ENCODE measurements around the gene QPCTL. TPM values are rescaled to one million over a fixed set of nuclear protein-coding genes. Genes with fewer than 3 reads are reported as not detected.
"Not testable (repeated sequence)": the region's sequence is repeated elsewhere in the genome, so short reads cannot be mapped to it uniquely, and the experiment has no call there.

QPCTL gene
- polyA plus RNA-seq, 1 of the 3 experiments (the other 2 are of a cell fraction) = 17.6 TPM

DNA sequence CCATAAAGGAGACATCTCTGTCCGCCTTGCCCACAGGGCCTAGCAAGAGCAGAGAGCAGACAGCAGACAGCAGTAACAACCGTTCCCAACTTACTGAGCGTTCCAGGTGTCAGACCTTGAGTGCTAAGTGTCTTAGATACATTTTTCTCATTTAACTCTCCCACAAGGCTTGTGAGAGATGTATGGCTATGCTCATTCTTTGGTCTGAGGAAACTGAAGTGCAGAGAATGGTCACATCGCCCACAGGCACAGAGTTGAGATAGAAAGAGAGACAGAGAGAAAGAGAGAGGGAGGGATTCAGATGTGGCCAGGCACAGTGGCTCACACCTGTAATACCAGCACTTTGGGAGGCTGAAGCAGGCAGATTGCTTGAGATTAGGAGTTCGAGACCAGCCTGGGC, 55.0 kb downstream of the QPCTL start (continued):
- TF ChIP-seq, protein P1, sequence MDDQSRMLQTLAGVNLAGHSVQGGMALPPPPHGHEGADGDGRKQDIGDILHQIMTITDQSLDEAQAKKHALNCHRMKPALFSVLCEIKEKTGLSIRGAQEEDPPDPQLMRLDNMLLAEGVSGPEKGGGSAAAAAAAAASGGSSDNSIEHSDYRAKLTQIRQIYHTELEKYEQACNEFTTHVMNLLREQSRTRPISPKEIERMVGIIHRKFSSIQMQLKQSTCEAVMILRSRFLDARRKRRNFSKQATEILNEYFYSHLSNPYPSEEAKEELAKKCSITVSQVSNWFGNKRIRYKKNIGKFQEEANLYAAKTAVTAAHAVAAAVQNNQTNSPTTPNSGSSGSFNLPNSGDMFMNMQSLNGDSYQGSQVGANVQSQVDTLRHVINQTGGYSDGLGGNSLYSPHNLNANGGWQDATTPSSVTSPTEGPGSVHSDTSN (IDR thresholded peaks at IDR 0.05) = no peak
- no peak for TF ChIP-seq FOSL2 (IDR thresholded peaks at IDR 0.05; ENCODE audit: borderline replicate concordance, low read depth)

DNA sequence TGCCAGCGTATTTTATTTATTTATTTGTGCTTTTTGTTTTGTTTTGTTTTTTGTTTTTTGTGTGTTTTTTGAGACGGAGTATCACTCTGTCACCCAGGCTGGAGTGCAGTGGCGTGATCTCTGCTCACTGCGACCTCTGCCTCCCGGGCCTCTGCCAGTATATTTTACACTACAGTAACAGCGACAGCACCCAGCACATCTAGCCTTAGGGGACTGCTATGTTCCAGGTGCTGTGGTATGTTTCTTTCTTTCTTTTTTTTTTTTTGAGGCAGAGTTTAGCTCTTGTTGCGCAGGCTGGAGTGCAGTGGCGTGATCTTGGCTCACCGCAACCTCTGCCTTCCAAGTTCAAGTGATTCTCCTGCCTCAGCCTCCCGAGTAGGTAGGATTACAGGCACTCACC, 59.0 kb downstream of the QPCTL start:
- H3K9me2 ChIP-seq; CTCF ChIA-PET; H3K4me2 ChIP-seq; H4K20me1 ChIP-seq (ENCODE audit: insufficient read depth); DNase-seq; H3K27ac ChIP-seq (ENCODE audit: low read depth in 2 of 2, low read length in 1 of 2); H3K36me3 ChIP-seq (replicated peaks in 1 of 2; ENCODE audit: control insufficient read depth in 1 of 2, insufficient read depth in 2 of 2, low read length in 1 of 2); H3K27me3 ChIP-seq (ENCODE audit: insufficient read depth); H3K4me3 ChIP-seq (ENCODE audit: low read depth in 2 of 2, low read length in 1 of 2); H3K9me3 ChIP-seq; H2AFZ ChIP-seq (ENCODE audit: low read depth); H3K79me2 ChIP-seq (ENCODE audit: insufficient read depth); H3F3A ChIP-seq (replicated peaks; ENCODE audit: insufficient read depth); H3K9ac ChIP-seq; H3K4me1 ChIP-seq (ENCODE audit: control insufficient read depth in 1 of 2, insufficient read depth in 2 of 2, low read depth in 1 of 2, low read length in 1 of 2): not testable (repeated sequence)
- WGBS (ENCODE audit: low lambda C conversion rate) = 89% methylated on average over 10 of the region's 10 CpGs
- POLR2A ChIA-PET = interaction anchor here (0.6 to 1.2 kb wide), 2 partner anchors 18 to 19 kb away, joined by 3 to 4 read pairs; partner anchors contain the start of gene SIX5

DNA sequence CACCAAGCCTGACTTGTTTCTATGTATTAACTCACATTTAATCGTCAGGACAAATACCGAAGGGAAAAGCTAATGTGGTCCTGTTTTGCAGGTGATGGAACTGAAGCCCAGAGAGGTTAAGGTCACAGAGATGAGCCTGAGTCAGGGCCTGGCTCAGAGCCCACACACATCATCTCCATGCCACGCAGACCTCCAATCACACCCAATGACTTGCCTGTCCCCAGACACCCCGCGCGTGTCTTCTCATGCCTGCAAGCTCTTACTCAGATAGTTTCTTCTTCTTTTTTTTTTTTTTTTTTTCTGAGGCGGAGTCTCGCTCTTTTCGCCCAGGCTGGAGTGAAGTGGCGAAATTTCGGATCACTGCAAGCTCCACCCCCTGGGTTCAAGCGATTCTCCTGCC, 60.2 kb downstream of the QPCTL start:
- no peak for DNase-seq
- Histone ChIP-seq H4K20me1 (ENCODE audit: insufficient read depth) (no peaks in the 10 kb centered on the region), H3K9me3 (no peaks in the 10 kb centered on the region), H3F3A (replicated peaks; ENCODE audit: insufficient read depth) (no peaks in the 10 kb centered on the region), H3K4me2 (no peak overlapping the region), H3K9me2 (no peaks in the 10 kb centered on the region), H3K36me3 (replicated peaks in 1 of 2; ENCODE audit: control insufficient read depth in 1 of 2, insufficient read depth in 2 of 2, low read length in 1 of 2) (no peaks in the 10 kb centered on the region), H3K27ac (ENCODE audit: low read depth in 2 of 2, low read length in 1 of 2) (no peak overlapping the region), H3K79me2 (ENCODE audit: insufficient read depth) (no peaks in the 10 kb centered on the region), H3K4me3 (ENCODE audit: low read depth in 2 of 2, low read length in 1 of 2) (no peak overlapping the region), H3K4me1 (ENCODE audit: control insufficient read depth in 1 of 2, insufficient read depth in 2 of 2, low read depth in 1 of 2, low read length in 1 of 2) (no peaks in the 10 kb centered on the region), H2AFZ (ENCODE audit: low read depth) (no peak overlapping the region), H3K9ac (no peak overlapping the region), H3K27me3 (ENCODE audit: insufficient read depth) (no peaks in the 10 kb centered on the region)
- TF ChIP-seq, protein P1 (IDR thresholded peaks at IDR 0.05) = no peak
- TF ChIP-seq JUND (IDR thresholded peaks at IDR 0.05) (no peak), RCOR1 (IDR thresholded peaks at IDR 0.05; ENCODE audit: low read length) (no peak), YY1 (IDR thresholded peaks at IDR 0.05; ENCODE audit: low read depth) (no peak), RFX5 (IDR thresholded peaks at IDR 0.05; ENCODE audit: low read length) (no peak), RXRA (IDR thresholded peaks at IDR 0.05; ENCODE audit: borderline replicate concordance, low read depth) (no peak), ELF1 (IDR thresholded peaks at IDR 0.05) (no peak), POLR2AphosphoS5 (IDR thresholded peaks at IDR 0.05; ENCODE audit: low read depth, low read length) (no peak), TEAD4 (IDR thresholded peaks at IDR 0.05; ENCODE audit: borderline replicate concordance, insufficient read depth) (no peak), TAF1 (IDR thresholded peaks at IDR 0.05; ENCODE audit: borderline replicate concordance, low read depth, low read length) (no peak), FOXJ3 (CRISPR knock-in tag; IDR thresholded peaks at IDR 0.05) (no peak), SMC3 (IDR thresholded peaks at IDR 0.05; ENCODE audit: low read depth, low read length) (no peak)
- TF ChIP-seq, protein P2, sequence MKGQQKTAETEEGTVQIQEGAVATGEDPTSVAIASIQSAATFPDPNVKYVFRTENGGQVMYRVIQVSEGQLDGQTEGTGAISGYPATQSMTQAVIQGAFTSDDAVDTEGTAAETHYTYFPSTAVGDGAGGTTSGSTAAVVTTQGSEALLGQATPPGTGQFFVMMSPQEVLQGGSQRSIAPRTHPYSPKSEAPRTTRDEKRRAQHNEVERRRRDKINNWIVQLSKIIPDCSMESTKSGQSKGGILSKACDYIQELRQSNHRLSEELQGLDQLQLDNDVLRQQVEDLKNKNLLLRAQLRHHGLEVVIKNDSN (IDR thresholded peaks at IDR 0.05; ENCODE audit: borderline replicate concordance, low read depth) = no peak
- WGBS (ENCODE audit: low lambda C conversion rate) = 87% methylated on average over 12 of the region's 12 CpGs
- POLR2A ChIA-PET = interaction anchor here (0.6 kb wide), 1 partner anchor 40 kb away, joined by 3 read pairs; the partner anchor contains the start of gene DMWD
- CTCF ChIA-PET = interaction anchor here (0.6 to 2.8 kb wide), 4 partner anchors 12 to 691 kb away, joined by 3 to 9 read pairs (median 4); partner anchors contain the start of gene SIX5

Measured in SK-N-SH (cell line).